T-helper 2 cell treated with Interferon-gamma antibody and Interleukin-4, amounts not matched to agents 5 μg/mL and 100 μg/mL, for 36 hours (primary cell): Measurements from ENCODE around the gene ZNF148.
A peak's percentile ranks its signal among the peaks of the same experiment; 100 is the strongest.

Experiments
- DNase-seq: peaks from one replicate; pipeline ENCODE4 v3.0.0; 2021; ENCODE audit warnings: low spot score
- H3K27ac Mint-ChIP-seq: one replicate; pipeline ENCODE4 v1.8.0; 2021; ENCODE audit warnings: mild to moderate bottlenecking, mixed read lengths
- H3K27me3 Mint-ChIP-seq: one replicate; pipeline ENCODE4 v1.8.0; 2021; ENCODE audit warnings: low read depth, mixed read lengths
- H3K36me3 Mint-ChIP-seq: one replicate; pipeline ENCODE4 v1.8.0; 2021; ENCODE audit warnings: low read depth, mixed read lengths
- H3K4me1 Mint-ChIP-seq: one replicate; pipeline ENCODE4 v1.8.0; 2021; ENCODE audit warnings: low read depth, mixed read lengths
- H3K4me3 Mint-ChIP-seq: one replicate; pipeline ENCODE4 v1.8.0; 2022; ENCODE audit warnings: mild to moderate bottlenecking, moderate library complexity, mixed read lengths
- H3K9me3 Mint-ChIP-seq: one replicate; pipeline ENCODE4 v1.8.0; 2021; ENCODE audit warnings: mixed read lengths

The ZNF148 gene

GRCh38 chr3:125188955-125189354, 186.2 kb downstream of the ZNF148 start:
- no peak for DNase-seq
- H3K9me3 Mint-ChIP-seq, result no peaks in the 10 kb centered on the region
- no peaks in the 10 kb centered on the region for H3K36me3 Mint-ChIP-seq
- peaks cover 21% of the 10 kb centered on the region for H3K27me3 Mint-ChIP-seq
- peaks cover 3% of the 10 kb centered on the region for H3K4me1 Mint-ChIP-seq
- no peak overlapping the region for H3K4me3 Mint-ChIP-seq
- no peak overlapping the region for H3K27ac Mint-ChIP-seq

GRCh38 chr3:125187599-125187910, 187.6 kb downstream of the ZNF148 start:
- no peak overlapping the region for H3K27ac Mint-ChIP-seq
- no peaks in the 10 kb centered on the region for H3K36me3 Mint-ChIP-seq
- no peak overlapping the region for H3K4me3 Mint-ChIP-seq
- no peak for DNase-seq
- H3K4me1 Mint-ChIP-seq, result peaks cover 3% of the 10 kb centered on the region
- H3K27me3 Mint-ChIP-seq, result peaks cover 18% of the 10 kb centered on the region
- no peaks in the 10 kb centered on the region for H3K9me3 Mint-ChIP-seq

- Mint-ChIP-seq H3K27me3 (peaks cover 12% of the 10 kb centered on the region), H3K9me3 (no peaks in the 10 kb centered on the region), H3K4me1 (peaks cover 3% of the 10 kb centered on the region), H3K27ac (no peak overlapping the region), H3K36me3 (no peaks in the 10 kb centered on the region), H3K4me3 (no peak overlapping the region)
- no peak for DNase-seq
Observed at GRCh38 chr3:125186800-125187598, 188.1 kb downstream of the ZNF148 start.

- Mint-ChIP-seq H3K36me3 (no peaks in the 10 kb centered on the region), H3K4me1 (peaks cover 3% of the 10 kb centered on the region), H3K27me3 (peaks cover 8% of the 10 kb centered on the region), H3K27ac (no peak overlapping the region), H3K4me3 (no peak overlapping the region), H3K9me3 (no peaks in the 10 kb centered on the region)
- DNase-seq, result peak; percentile 20
Observed at GRCh38 chr3:125186261-125186787, 188.8 kb downstream of the ZNF148 start.

- no peaks in the 10 kb centered on the region for H3K9me3 Mint-ChIP-seq
- H3K4me3 Mint-ChIP-seq, result no peak overlapping the region
- no peak overlapping the region for H3K27ac Mint-ChIP-seq
- DNase-seq, result no peak
- peaks cover 6% of the 10 kb centered on the region for H3K27me3 Mint-ChIP-seq
- peaks cover 3% of the 10 kb centered on the region for H3K4me1 Mint-ChIP-seq
- no peaks in the 10 kb centered on the region for H3K36me3 Mint-ChIP-seq
Observed at GRCh38 chr3:125185805-125186204, 189.3 kb downstream of the ZNF148 start.

GRCh38 chr3:125179884-125180240, 195.3 kb downstream of the ZNF148 start:
- no peaks in the 10 kb centered on the region for H3K36me3 Mint-ChIP-seq
- no peak for DNase-seq
- no peak overlapping the region for H3K4me3 Mint-ChIP-seq
- peaks cover 8% of the 10 kb centered on the region for H3K27me3 Mint-ChIP-seq
- H3K4me1 Mint-ChIP-seq, result peaks cover 2% of the 10 kb centered on the region
- no peak overlapping the region for H3K27ac Mint-ChIP-seq
- H3K9me3 Mint-ChIP-seq, result no peaks in the 10 kb centered on the region

GRCh38 chr3:125179143-125179883, 195.8 kb downstream of the ZNF148 start:
- DNase-seq, result no peak
- no peak overlapping the region for H3K27ac Mint-ChIP-seq
- peaks cover 2% of the 10 kb centered on the region for H3K4me1 Mint-ChIP-seq
- H3K27me3 Mint-ChIP-seq, result peaks cover 8% of the 10 kb centered on the region
- no peaks in the 10 kb centered on the region for H3K36me3 Mint-ChIP-seq
- no peaks in the 10 kb centered on the region for H3K9me3 Mint-ChIP-seq
- no peak overlapping the region for H3K4me3 Mint-ChIP-seq

- Mint-ChIP-seq H3K27me3 (peaks cover 19% of the 10 kb centered on the region), H3K4me1 (peaks cover 2% of the 10 kb centered on the region), H3K9me3 (no peaks in the 10 kb centered on the region), H3K4me3 (no peak overlapping the region), H3K36me3 (no peaks in the 10 kb centered on the region), H3K27ac (no peak overlapping the region)
- DNase-seq, result no peak
Observed at GRCh38 chr3:125177746-125178145, 197.4 kb downstream of the ZNF148 start.
